GM12875 (cell line): ENCODE measurements around the gene SMC3.
A peak's percentile ranks its signal among the peaks of the same experiment; 100 is the strongest.

ENCODE experiments used
- H3K4me3 ChIP-seq: one replicate; pipeline ENCODE4 v1.5.1; 2011; ENCODE audit warnings: low read depth, low read length, control low read depth
- CTCF ChIP-seq: IDR thresholded peaks from 2 replicates; pipeline ENCODE4 v1.5.1; 2011; ENCODE audit warnings: low read depth, mild to moderate bottlenecking, control low read depth, inconsistent platforms, low read length, moderate library complexity, borderline replicate concordance; ENCODE audit not compliant: insufficient read depth

Gene SMC3

DNA sequence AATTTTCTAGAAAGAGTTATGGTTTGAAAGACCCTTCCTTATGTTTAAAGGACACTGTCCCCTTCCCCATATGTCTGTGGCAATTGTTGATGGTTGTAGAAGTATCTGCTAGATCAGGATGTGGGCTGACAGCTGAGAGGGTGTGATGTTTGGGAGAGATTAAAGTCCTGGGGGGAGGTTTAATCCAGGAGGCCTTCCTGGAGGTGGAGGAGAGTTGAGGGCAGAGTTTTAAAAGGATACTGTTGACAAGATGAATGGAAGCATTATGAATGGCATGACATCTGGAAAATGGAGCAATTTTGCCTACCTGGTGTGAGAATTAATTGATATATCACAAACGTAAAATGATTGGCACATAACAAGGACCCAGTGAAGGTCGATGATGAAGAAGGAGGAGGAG lies 32.9 kb upstream of the SMC3 start:
- H3K4me3 ChIP-seq = no peak overlapping the region
- TF ChIP-seq CTCF = no peak

DNA sequence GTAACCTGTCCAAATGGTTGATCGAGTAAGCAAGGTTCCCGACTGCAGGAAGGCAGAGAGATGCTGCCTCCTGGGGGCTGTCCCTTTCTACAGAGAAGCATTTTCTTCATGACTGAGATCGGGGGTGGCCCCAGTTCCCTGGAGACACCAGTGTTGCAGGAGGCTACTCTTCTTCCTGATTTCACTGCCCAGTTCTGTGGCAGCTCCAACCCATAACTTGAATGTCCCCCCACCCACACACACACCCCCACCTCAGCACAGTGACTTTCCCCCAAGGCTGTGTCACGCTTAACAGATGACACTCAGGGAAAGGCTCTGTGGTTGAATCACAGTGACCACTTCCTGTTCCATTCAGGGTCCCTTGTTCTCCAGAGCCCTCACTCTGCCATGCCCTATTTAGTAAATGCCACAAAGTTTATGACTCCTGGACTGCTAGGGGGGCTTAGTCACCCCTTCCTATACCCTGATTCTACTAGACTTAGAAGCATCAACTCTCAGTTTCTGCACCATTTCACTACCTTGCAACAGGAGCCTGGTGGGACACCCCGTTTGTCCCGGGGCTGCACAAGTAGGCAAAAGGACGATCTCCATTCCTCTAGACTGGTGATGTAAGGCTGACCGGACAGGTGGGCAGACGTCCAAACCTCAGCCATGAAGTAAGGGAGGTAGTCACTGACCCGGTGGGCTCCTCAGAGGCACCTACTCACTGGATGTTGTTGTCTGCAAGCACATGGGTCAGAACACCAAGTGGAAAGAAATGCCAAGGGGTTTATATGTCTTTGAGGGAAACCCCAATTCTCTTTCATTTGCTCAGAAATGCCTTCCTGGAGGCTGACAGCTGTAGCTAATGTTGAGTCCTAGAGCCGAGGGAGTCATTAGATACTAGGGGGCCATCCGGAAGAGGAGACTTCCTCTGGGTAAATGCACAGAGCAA lies 31.3 kb upstream of the SMC3 start:
- no peak overlapping the region for H3K4me3 ChIP-seq
- TF ChIP-seq CTCF = peak; percentile 44; the same call in 1 of the 2 replicates

DNA sequence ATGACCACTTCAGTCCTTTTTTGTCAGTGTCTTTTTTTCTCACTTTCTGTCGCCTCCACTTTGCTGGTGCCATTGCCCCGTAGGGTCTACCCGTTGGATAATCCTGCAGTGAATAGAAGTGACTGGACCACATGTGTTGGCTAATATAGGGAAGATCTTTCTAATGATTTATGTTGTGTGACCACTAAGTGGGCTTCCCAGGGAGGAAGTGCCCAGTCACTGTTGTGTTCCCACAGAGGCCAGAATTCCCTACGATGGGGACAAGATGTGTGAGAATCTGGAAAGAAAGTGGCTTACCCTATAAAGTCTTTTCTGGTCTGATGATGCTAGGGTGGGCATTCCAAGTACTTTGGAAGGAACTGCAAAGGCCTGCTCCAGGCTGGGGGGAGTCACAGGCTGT lies 28.4 kb upstream of the SMC3 start:
- no peak for TF ChIP-seq CTCF
- H3K4me3 ChIP-seq = no peak overlapping the region

DNA sequence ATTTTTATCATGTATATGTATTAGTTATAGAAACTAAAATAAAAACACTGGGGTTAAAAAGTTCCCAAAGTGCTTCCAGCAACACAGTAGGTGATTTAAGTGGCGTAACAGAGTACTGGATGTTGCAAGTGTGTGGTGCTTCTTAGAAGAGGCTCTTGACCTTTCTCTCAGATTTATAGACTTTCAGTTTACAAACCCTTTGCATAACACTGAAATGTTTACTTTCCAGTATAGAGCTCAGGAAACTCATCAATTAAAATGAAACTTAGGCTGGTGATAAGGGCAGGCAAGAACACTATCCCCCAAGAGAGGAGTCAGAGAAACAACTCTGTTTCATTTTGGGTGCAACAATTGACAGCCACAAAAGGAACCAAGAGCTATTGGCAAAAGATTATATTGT lies 27.5 kb upstream of the SMC3 start:
- H3K4me3 ChIP-seq = no peak overlapping the region
- TF ChIP-seq CTCF = no peak

DNA sequence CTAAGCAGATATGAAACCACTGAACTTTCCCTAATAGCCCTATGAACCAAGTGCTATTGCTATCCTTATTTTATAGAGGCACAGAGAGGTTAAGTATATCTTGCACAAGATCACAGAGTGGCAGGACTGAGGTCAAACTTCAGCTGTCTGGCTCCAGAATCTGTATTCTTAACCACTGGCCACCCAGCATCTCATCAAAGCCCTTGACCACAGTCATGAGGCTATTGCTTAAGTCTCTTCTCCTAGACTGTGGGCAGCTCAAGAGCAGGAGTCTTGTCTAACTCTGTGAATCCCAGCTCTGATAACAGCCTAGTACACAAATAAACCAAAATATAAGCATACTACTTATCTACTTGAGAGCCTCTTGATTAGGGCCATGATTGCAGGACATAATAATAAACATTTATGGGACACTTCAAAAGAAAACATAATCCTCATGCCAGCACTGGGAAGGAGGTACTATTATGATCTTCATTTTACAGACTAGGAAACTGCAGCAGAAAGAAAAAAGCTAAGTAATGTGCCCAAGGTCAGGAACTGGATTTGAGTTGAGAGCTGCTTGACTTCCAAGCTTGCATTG lies 22.4 kb upstream of the SMC3 start:
- H3K4me3 ChIP-seq = no peak overlapping the region
- no peak for TF ChIP-seq CTCF

DNA sequence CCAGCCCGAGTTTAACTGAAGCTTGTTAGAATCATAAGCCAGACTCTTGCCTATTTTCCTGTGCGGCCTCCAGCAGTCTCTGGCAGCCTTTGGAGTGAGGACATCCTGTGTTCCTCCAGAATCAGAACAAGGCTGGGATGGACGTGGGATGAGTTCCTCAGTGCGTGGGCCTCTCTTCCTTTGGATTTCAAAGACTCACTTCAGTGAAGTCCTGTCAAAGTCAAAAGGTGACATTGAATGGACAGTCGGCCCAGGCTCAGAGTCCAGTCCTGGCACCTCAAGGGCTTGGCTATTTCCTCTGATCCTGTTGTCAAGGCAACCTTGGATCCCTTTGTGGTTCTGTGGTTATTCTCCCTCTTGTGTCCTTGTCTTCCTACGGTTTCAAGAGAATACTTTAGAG lies 21.4 kb upstream of the SMC3 start:
- no peak for TF ChIP-seq CTCF
- no peak overlapping the region for H3K4me3 ChIP-seq
